IMR-90 (cell line): ENCODE results near the gene INIP. TPM values are rescaled to one million over a fixed set of nuclear protein-coding genes. Genes with fewer than 3 reads are reported as not detected.
"Not testable (repeated sequence)": the region's sequence is repeated elsewhere in the genome, so short reads cannot be mapped to it uniquely, and the experiment has no call there.

Source experiments
- ATAC-seq: fragments of 200-7000 bp; cut with Tn5 transposase; 2 replicates; pipeline ENCODE4 v1.9.1; 2020; ENCODE audit warnings: low read depth, mild to moderate bottlenecking, moderate library complexity
- BruUV-seq: library from RNA; stranded (reverse); fragments of 400-500 nt; replicated peaks from 2 replicates; lab custom pipeline; 2021; lab: Mats Ljungman, UMichigan
- CTCF ChIA-PET: fragments of 300-600 bp; formaldehyde crosslinking; extraction: SDS; loops from one replicate; lab custom pipeline; 2021; ENCODE audit warnings: antibody characterized with exemption; lab: Yijun Ruan, JAX
- POLR2A ChIA-PET: fragments of 300-600 bp; sonication (Branson Sonifier 250); formaldehyde crosslinking; loops from one replicate; lab custom pipeline; 2022; ENCODE audit warnings: antibody characterized with exemption; ENCODE audit not compliant: unreplicated experiment; lab: Charles Lee
- DNase-seq: peaks from one replicate; pipeline ENCODE4 v3.0.0; 2013
- H2AFZ ChIP-seq: replicated peaks from 2 replicates; pipeline ENCODE3; 2013; ENCODE audit warnings: low read length, mild to moderate bottlenecking; ENCODE audit not compliant: poor library complexity
- H2AK5ac ChIP-seq: 2 replicates; pipeline ENCODE4 v1.6.1; 2013; ENCODE audit warnings: low read depth, low read length, inconsistent platforms
- H2AK9ac ChIP-seq: replicated peaks from 2 replicates; pipeline ENCODE3; 2013; ENCODE audit warnings: mild to moderate bottlenecking, low read depth, low read length, moderate library complexity; ENCODE audit not compliant: poor library complexity
- H2BK120ac ChIP-seq: 2 replicates; pipeline ENCODE4 v1.6.1; 2013; ENCODE audit warnings: low read depth, low read length, inconsistent platforms
- H2BK15ac ChIP-seq: 3 replicates; pipeline ENCODE4 v1.6.1; 2013; ENCODE audit warnings: low read depth, low read length, inconsistent platforms
- H2BK20ac ChIP-seq: 2 replicates; pipeline ENCODE4 v1.6.1; 2013; ENCODE audit warnings: low read depth, mild to moderate bottlenecking, inconsistent platforms, low read length, moderate library complexity
- H2BK5ac ChIP-seq: 2 replicates; pipeline ENCODE4 v1.6.1; 2013; ENCODE audit warnings: mild to moderate bottlenecking, low read depth, low read length, inconsistent platforms; ENCODE audit not compliant: poor library complexity, severe bottlenecking
- H3K14ac ChIP-seq: replicated peaks from 2 replicates; pipeline ENCODE4 v1.6.1; 2013; ENCODE audit warnings: low read depth, low read length, inconsistent platforms
- H3K18ac ChIP-seq: 2 replicates; pipeline ENCODE4 v1.6.1; 2013; ENCODE audit warnings: low read depth, low read length, control low read depth
- H3K23ac ChIP-seq: 2 replicates; pipeline ENCODE4 v1.6.1; 2013; ENCODE audit warnings: low read depth, low read length, inconsistent platforms
- H3K27ac ChIP-seq: 2 replicates; pipeline ENCODE4 v1.5.1; 2013; ENCODE audit warnings: mild to moderate bottlenecking, control low read depth, low read length; ENCODE audit not compliant: insufficient read depth
- H3K27me3 ChIP-seq: 2 replicates; pipeline ENCODE4 v1.6.1; 2013; ENCODE audit warnings: low read length; ENCODE audit not compliant: control insufficient read depth, insufficient read depth
- H3K36me3 ChIP-seq: 2 replicates; pipeline ENCODE4 v1.6.1; 2013; ENCODE audit warnings: low read length, mixed read lengths; ENCODE audit not compliant: control insufficient read depth, insufficient read depth
- H3K4ac ChIP-seq: 2 replicates; pipeline ENCODE4 v1.6.1; 2013; ENCODE audit warnings: low read depth, low read length, inconsistent platforms
- H3K4me1 ChIP-seq: 2 replicates; pipeline ENCODE4 v1.6.1; 2013; ENCODE audit warnings: low read length, mixed read lengths; ENCODE audit not compliant: control insufficient read depth, insufficient read depth
- H3K4me2 ChIP-seq: 2 replicates; pipeline ENCODE4 v1.6.1; 2013; ENCODE audit warnings: low read depth, mild to moderate bottlenecking, control low read depth, low read length, moderate library complexity
- H3K4me3 ChIP-seq: 2 replicates; pipeline ENCODE4 v1.5.1; 2013; ENCODE audit warnings: low read depth, mild to moderate bottlenecking, control low read depth, low read length, moderate library complexity; ENCODE audit not compliant: insufficient read depth
- H3K56ac ChIP-seq: 2 replicates; pipeline ENCODE4 v1.6.1; 2013; ENCODE audit warnings: low read length, inconsistent platforms; ENCODE audit not compliant: insufficient read depth; ENCODE audit errors: extremely low read depth
- H3K79me1 ChIP-seq, 2 experiments: 2 replicates each; pipeline ENCODE4 v1.6.1; 2013; ENCODE audit warnings: low read length in 2 of 2, inconsistent platforms in 1 of 2, low read depth in 1 of 2
- H3K9ac ChIP-seq: 2 replicates; pipeline ENCODE4 v1.6.1; 2013; ENCODE audit warnings: low read depth, low read length, control low read depth
- H3K9me1 ChIP-seq: 2 replicates; pipeline ENCODE4 v1.6.1; 2013; ENCODE audit warnings: low read length, inconsistent platforms; ENCODE audit not compliant: insufficient read depth
- H3K9me3 ChIP-seq: 2 replicates; pipeline ENCODE4 v1.6.1; 2013; ENCODE audit warnings: low read length; ENCODE audit not compliant: control insufficient read depth, insufficient read depth
- H4K20me1 ChIP-seq: 2 replicates; pipeline ENCODE4 v1.6.1; 2013; ENCODE audit warnings: low read length, inconsistent platforms; ENCODE audit not compliant: insufficient read depth
- H4K5ac ChIP-seq: 2 replicates; pipeline ENCODE4 v1.6.1; 2013; ENCODE audit warnings: mild to moderate bottlenecking, low read depth, low read length, control low read depth
- H4K8ac ChIP-seq, 2 experiments: 2 replicates each; pipeline ENCODE4 v1.6.1; 2013; ENCODE audit warnings: low read depth in 2 of 2, low read length in 2 of 2, control low read depth in 1 of 2, inconsistent platforms in 1 of 2
- H4K91ac ChIP-seq: 2 replicates; pipeline ENCODE4 v1.6.1; 2013; ENCODE audit warnings: low read depth, low read length, inconsistent platforms; ENCODE audit not compliant: insufficient read depth
- CEBPB ChIP-seq: IDR thresholded peaks from 2 replicates; pipeline ENCODE4 v1.6.1; 2012; ENCODE audit warnings: low read depth, low read length, improper control_type of control experiment
- FOS ChIP-seq: fragments of 150-350 bp; IDR thresholded peaks from 2 replicates; pipeline ENCODE4 v1.6.1; 2016; ENCODE audit warnings: low read depth, low read length
- MAFK ChIP-seq: IDR thresholded peaks from 2 replicates; pipeline ENCODE4 v1.6.1; 2012; ENCODE audit warnings: low read depth, low read length, improper control_type of control experiment
- MAZ ChIP-seq: IDR thresholded peaks from 2 replicates; pipeline ENCODE4 v1.6.1; 2012; ENCODE audit warnings: low read depth, mild to moderate bottlenecking, low read length, improper control_type of control experiment, moderate library complexity, borderline replicate concordance
- NFE2L2 ChIP-seq: fragments of 150-350 bp; IDR thresholded peaks from 2 replicates; pipeline ENCODE4 v1.6.1; 2016; ENCODE audit warnings: low read depth, mild to moderate bottlenecking, low read length
- POLR2A ChIP-seq: IDR thresholded peaks from 2 replicates; pipeline ENCODE4 v1.6.1; 2012; ENCODE audit warnings: mild to moderate bottlenecking, low read depth, low read length
- WGBS, 2 experiments: methylation state at CpG; one replicate each; pipeline versions ENCODE4 v1.1.5 to v1.1.7; 2013; ENCODE audit warnings: missing lambda C conversion rate in 2 of 2; ENCODE audit not compliant: insufficient read length in 1 of 2; ENCODE audit errors: extremely low coverage in 2 of 2; 5-methylcytosine and 5-hydroxymethylcytosine counted together
- dilution Hi-C: fragments of 300-500 bp; cut with HindIII; formaldehyde crosslinking; loops from one replicate; pipeline ENCODE4 v1.14.3; 2018; ENCODE audit warnings: low sequenced_read_pairs; ENCODE audit not compliant: unreplicated experiment
- in situ Hi-C: fragments of 300-500 bp; cut with MboI; formaldehyde crosslinking; loops from 3 replicates; pipeline ENCODE4 v1.14.3; 2019; ENCODE audit warnings: low sequenced_read_pairs, inconsistent platforms, mixed read lengths
- intact Hi-C: fragments of 100-400 bp; cut with micrococcal nuclease; formaldehyde crosslinking; loops from 2 replicates; pipeline ENCODE4 v1.10.0; 2022
- polyA plus RNA-seq, 3 experiments: library from polyadenylated mRNA; depleted of rRNA; stranded (reverse); fragments of >200 nt; gene quantifications; 2 replicates each; pipeline ENCODE4 v1.2.3, GENCODE V29; 2012; ENCODE audit warnings: low replicate concordance in 1 of 3
- total RNA-seq: library from RNA; depleted of rRNA; stranded (reverse); fragments of >200 nt; gene quantifications from 2 replicates; pipeline ENCODE4 v1.2.3, GENCODE V29; 2012

Gene INIP
- total and polyA plus RNA-seq, 2 of the 4 experiments (the other 2 are of a cell fraction): 11.1 to 15.4 TPM

DNA sequence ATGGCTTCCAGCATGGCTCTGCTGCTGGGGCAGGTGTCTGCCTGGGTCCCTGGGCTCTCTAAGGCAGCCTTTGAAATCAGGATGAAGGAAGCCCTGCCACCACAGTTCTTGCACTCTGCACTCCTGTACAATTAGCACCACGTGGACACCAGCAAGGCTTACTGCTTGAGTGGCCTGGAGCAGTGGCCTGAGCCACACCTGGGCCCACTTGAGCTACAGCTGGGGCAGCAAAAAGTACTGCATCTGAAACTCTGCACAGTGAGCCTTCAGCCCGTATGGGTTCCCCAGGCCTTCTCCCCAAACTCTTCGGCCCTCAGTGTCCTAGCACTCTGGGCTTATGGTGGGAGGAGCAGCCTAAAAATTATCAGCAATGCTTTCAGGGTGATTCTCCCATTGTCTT is 8.0 kb upstream of the INIP start:
- in situ Hi-C loops (no loop called here), dilution Hi-C loops (no loop called here), intact Hi-C loops (no loop called here)
- ATAC-seq (no peak), DNase-seq (no peak)
- H2AFZ ChIP-seq: no peak overlapping the region
- no peaks in the 10 kb centered on the region for H3K36me3 ChIP-seq
- no peak overlapping the region for H2BK15ac ChIP-seq
- TF ChIP-seq CEBPB (no peak), POLR2A (no peak), NFE2L2 (no peak), FOS (no peak), MAFK (no peak), MAZ (no peak)
- no peaks in the 10 kb centered on the region for H3K9me1 ChIP-seq
- H2BK20ac ChIP-seq: no peak overlapping the region
- H2BK120ac ChIP-seq: no peak overlapping the region
- no peak overlapping the region for H3K14ac ChIP-seq
- H4K91ac ChIP-seq: no peak overlapping the region
- no peak overlapping the region for H2BK5ac ChIP-seq
- no peak overlapping the region for H3K4me2 ChIP-seq
- H2AK9ac ChIP-seq: no peak overlapping the region
- H4K8ac ChIP-seq: no peak overlapping the region
- no peak overlapping the region for H3K23ac ChIP-seq
- H3K18ac ChIP-seq: no peak overlapping the region
- H3K9ac ChIP-seq: no peak overlapping the region
- H3K4me3 ChIP-seq: no peak overlapping the region
- no peak overlapping the region for H4K5ac ChIP-seq
- H2AK5ac ChIP-seq: no peak overlapping the region
- ChIA-PET CTCF (no interaction called here), POLR2A (no interaction called here)
- no peaks in the 10 kb centered on the region for H4K20me1 ChIP-seq
- no peaks in the 10 kb centered on the region for H3K4me1 ChIP-seq
- no peak overlapping the region for H3K27ac ChIP-seq
- no peak overlapping the region for H3K56ac ChIP-seq
- no TSS peak for BruUV-seq
- no peaks in the 10 kb centered on the region for H3K79me1 ChIP-seq
- no peaks in the 10 kb centered on the region; the same call in 1 of the 2 replicates for H3K27me3 ChIP-seq
- no CpG with 5 or more reads among the region's 3 CpGs for WGBS, 2 experiments
- peaks cover 3% of the 10 kb centered on the region; the same call in 1 of the 2 replicates for H3K9me3 ChIP-seq
- H3K4ac ChIP-seq: no peak overlapping the region

DNA sequence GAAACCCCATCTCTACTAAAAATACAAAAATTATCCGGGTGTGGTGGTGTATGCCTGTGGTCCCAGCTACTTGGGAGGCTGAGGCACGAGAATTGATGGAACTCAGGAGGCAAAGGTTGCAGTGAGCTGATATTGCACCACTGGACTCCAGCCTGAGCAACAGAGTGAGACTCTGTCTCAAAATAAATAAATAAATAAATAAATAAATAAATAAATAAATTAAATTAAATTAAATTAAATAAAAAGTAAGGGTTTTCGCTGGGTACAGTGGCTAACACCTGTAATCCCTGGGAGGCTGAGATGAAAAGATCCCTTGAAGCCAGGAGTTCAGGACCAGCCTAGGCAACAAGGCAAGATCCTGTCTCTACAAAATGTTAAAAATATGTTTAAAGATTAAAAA is 4.8 kb upstream of the INIP start:
- dilution Hi-C loops, H4K91ac ChIP-seq, H3K14ac ChIP-seq, ATAC-seq, H2BK120ac ChIP-seq, H3K9me1 ChIP-seq, H3K27ac ChIP-seq, H2BK5ac ChIP-seq, BruUV-seq, H3K27me3 ChIP-seq, H3K4me1 ChIP-seq, H3K79me1 ChIP-seq, H3K4me2 ChIP-seq, H3K36me3 ChIP-seq, H3K4ac ChIP-seq, H3K56ac ChIP-seq, H3K4me3 ChIP-seq, H2AK5ac ChIP-seq, H2BK20ac ChIP-seq, H4K20me1 ChIP-seq, H3K9ac ChIP-seq, H3K9me3 ChIP-seq, H2BK15ac ChIP-seq, POLR2A ChIA-PET, DNase-seq, intact Hi-C loops, H2AK9ac ChIP-seq, H4K8ac ChIP-seq, H3K18ac ChIP-seq, H3K23ac ChIP-seq, H2AFZ ChIP-seq, CTCF ChIA-PET, H4K5ac ChIP-seq: not testable (repeated sequence)
- WGBS, 2 experiments: no CpG with 5 or more reads among the region's 3 CpGs
- in situ Hi-C loops: loop anchor here (25.0 kb wide), 2 partner anchors 635 to 960 kb away; no protein-coding TSS in a partner anchor
